Islet precursor cell (in vitro differentiated cells): Measurements from ENCODE around the gene POMT2.

ENCODE experiments used
- DNase-seq: peaks from one replicate; pipeline ENCODE4 v3.0.0-alpha.2; 2018

POMT2 gene

GRCh38 chr14:77238356-77238755 lies 82.3 kb downstream of the POMT2 start:
- DNase-seq = no peak

- no peak for DNase-seq
These were observed 83.9 kb downstream of the POMT2 start for GRCh38 chr14:77236814-77237213.

GRCh38 chr14:77231721-77232120 lies 89.0 kb downstream of the POMT2 start:
- DNase-seq = no peak

- no peak for DNase-seq
These were observed 89.8 kb downstream of the POMT2 start for GRCh38 chr14:77230914-77231313.

- no peak for DNase-seq
These were observed 92.6 kb downstream of the POMT2 start for GRCh38 chr14:77228056-77228455.

- DNase-seq = no peak
These were observed 94.7 kb downstream of the POMT2 start for GRCh38 chr14:77225892-77226557.

GRCh38 chr14:77225254-77225653 lies 95.4 kb downstream of the POMT2 start:
- DNase-seq = no peak
